Lung (tissue), 12 donors: ENCODE measurements around the gene ZNF132. TPM values are rescaled to one million over a fixed set of nuclear protein-coding genes. Genes with fewer than 3 reads are reported as not detected.

Experiments used
- ATAC-seq: fragments of 200-7000 bp; cut with Tn5 transposase; one replicate; pipeline ENCODE4 v1.9.1; 2020; ENCODE audit warnings: moderate number of reproducible peaks; ENCODE audit not compliant: insufficient read depth, low FRiP score
- DNase-seq, 3 donors: peaks; one replicate each; pipeline ENCODE4 v3.0.0-alpha.2; 2013 to 2017
- H3K27ac ChIP-seq, 2 donors: one replicate each; pipeline ENCODE4 v1.5.1; 2013; ENCODE audit warnings: mild to moderate bottlenecking in 2 of 2, moderate library complexity in 2 of 2, control low read depth in 1 of 2, inconsistent platforms in 1 of 2, low read depth in 1 of 2, low read length in 1 of 2
- H3K27me3 ChIP-seq, 3 donors: one replicate each; pipeline ENCODE4 v1.5.1; 2013; ENCODE audit warnings: low read length in 2 of 3; ENCODE audit not compliant: control insufficient read depth in 3 of 3, insufficient read depth in 3 of 3
- H3K36me3 ChIP-seq, 4 donors: one replicate each; pipeline ENCODE4 v1.5.1; 2013; ENCODE audit warnings: low read length in 4 of 4, mild to moderate bottlenecking in 1 of 4, moderate library complexity in 1 of 4; ENCODE audit not compliant: control insufficient read depth in 4 of 4, insufficient read depth in 4 of 4
- H3K4me1 ChIP-seq, 5 donors: one replicate each; pipeline ENCODE4 v1.5.1; 2013; ENCODE audit warnings: low read length in 5 of 5, mild to moderate bottlenecking in 2 of 5, moderate library complexity in 1 of 5; ENCODE audit not compliant: control insufficient read depth in 5 of 5, insufficient read depth in 5 of 5
- H3K4me3 ChIP-seq: one replicate; pipeline ENCODE4 v1.5.1; 2013; ENCODE audit warnings: mild to moderate bottlenecking, control low read depth, moderate library complexity
- H3K9ac ChIP-seq, 2 donors: one replicate each; pipeline ENCODE4 v1.5.1; 2013; ENCODE audit warnings: low read length in 2 of 2, control low read depth in 1 of 2; ENCODE audit not compliant: insufficient read depth in 1 of 2
- H3K9me3 ChIP-seq, 4 donors: one replicate each; pipeline ENCODE4 v1.5.1; 2013; ENCODE audit warnings: low read length in 3 of 4, mild to moderate bottlenecking in 1 of 4, moderate library complexity in 1 of 4; ENCODE audit not compliant: control insufficient read depth in 4 of 4, insufficient read depth in 3 of 4
- WGBS, 2 donors: extraction: QIAGEN DNeasy Blood & Tissue Kit; methylation state at CpG; one replicate each; pipeline ENCODE4 v1.1.7; 2013; 5-methylcytosine and 5-hydroxymethylcytosine counted together
- polyA plus RNA-seq, 2 donors: library from polyadenylated mRNA; stranded (reverse); fragments of 200-250 nt; gene quantifications; one replicate each; pipeline ENCODE4 v1.2.1, GENCODE V29; 2013
- total RNA-seq, 2 donors: library from RNA; depleted of rRNA in 1 of 2; stranded (reverse); fragments of >200 nt in 1 of 2; gene quantifications; one replicate each; pipeline ENCODE4 v1.2.1, GENCODE V29; 2014 to 2021
- TF ChIP-seq, protein P1 (sequence below): IDR thresholded peaks from 2 replicates; pipeline ENCODE4 v1.5.1; 2012; ENCODE audit warnings: mild to moderate bottlenecking; ENCODE audit errors: control extremely low read depth, extremely low read depth
- donor health status: control.
- donor health status: control.
- donor health status: Bipolar disorder and iron deficiency.
- donor health status: healthy.
- donor health status: DM: yes; HTN: yes; CAD: no.

The ZNF132 gene
- total and polyA plus RNA-seq, 4 donors: 1.0 to 7.4 (median 2.9) TPM

- no peak overlapping the region for H3K4me3 ChIP-seq
Observed at GRCh38 chr19:58477130-58477529, 37.2 kb upstream of the ZNF132 start.

GRCh38 chr19:58476498-58477015 is 36.6 kb upstream of the ZNF132 start:
- peaks cover 2 to 35% (median 13%) of the 10 kb centered on the region in 4 donors for H3K36me3 ChIP-seq
- DNase-seq: peak in 2 of 3 donors; percentile 21 to 44

More at GRCh38 chr19:58477130-58477529, 37.2 kb upstream of the ZNF132 start:
- Histone ChIP-seq H3K27ac (peak overlapping the region in 1 of 2 donors; percentile 86), H3K36me3 (peaks cover 0 to 32% (median 13%) of the 10 kb centered on the region in 4 donors), H3K9ac (peak overlapping the region; percentile 78 to 84), H3K9me3 (no peaks in the 10 kb centered on the region), H3K4me1 (peaks cover 0 to 15% (median 5%) of the 10 kb centered on the region in 5 donors), H3K27me3 (no peaks in the 10 kb centered on the region)
- TF ChIP-seq, protein P1, sequence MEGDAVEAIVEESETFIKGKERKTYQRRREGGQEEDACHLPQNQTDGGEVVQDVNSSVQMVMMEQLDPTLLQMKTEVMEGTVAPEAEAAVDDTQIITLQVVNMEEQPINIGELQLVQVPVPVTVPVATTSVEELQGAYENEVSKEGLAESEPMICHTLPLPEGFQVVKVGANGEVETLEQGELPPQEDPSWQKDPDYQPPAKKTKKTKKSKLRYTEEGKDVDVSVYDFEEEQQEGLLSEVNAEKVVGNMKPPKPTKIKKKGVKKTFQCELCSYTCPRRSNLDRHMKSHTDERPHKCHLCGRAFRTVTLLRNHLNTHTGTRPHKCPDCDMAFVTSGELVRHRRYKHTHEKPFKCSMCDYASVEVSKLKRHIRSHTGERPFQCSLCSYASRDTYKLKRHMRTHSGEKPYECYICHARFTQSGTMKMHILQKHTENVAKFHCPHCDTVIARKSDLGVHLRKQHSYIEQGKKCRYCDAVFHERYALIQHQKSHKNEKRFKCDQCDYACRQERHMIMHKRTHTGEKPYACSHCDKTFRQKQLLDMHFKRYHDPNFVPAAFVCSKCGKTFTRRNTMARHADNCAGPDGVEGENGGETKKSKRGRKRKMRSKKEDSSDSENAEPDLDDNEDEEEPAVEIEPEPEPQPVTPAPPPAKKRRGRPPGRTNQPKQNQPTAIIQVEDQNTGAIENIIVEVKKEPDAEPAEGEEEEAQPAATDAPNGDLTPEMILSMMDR: no peak
- DNase-seq (no peak), ATAC-seq (no peak)
- WGBS, 2 donors: 90 to 94% methylated on average over 15 of the region's 15 CpGs

DNA sequence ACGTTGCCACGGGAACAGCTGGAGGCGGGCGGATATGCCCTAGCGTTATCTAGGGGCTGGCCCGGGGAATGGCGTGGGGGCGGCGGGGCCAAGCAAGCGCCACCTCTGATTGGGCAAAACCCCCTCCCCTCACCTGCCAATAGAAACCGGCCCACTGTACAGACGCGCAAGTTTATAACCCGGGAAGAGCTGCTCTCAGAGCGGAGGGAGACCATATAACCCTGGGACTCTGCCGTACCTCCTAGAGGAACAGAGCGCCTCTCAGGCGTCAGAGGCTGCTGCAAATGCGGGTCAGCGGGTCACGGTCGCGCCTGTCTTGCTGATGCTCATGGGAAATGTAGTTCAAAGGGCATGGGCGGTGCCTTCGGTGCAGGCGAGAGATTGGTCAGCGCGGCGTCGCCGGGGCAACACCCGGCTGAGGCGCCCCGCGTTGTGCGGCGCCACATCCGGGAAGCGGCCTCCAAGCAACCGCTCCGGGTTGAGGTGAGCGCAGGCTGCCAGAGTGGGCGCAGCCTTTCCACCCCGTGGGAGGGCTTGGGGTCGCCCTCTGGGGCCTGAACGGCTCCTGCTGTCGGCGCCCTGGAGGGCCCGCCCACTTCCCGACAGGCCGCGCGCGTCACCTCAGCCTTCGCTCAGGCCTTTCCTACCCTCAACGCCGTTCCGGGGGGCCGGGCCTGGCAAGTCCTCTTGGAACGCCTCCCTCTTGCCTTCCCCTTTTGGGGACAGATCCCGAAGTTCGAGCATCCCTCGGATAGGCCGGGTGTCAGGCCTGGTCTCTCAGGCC is 36.0 kb upstream of the ZNF132 start, which contains the start of gene ZNF446:
Gene ZNF446 (plus strand): TSS at position 639 of the 784 bp plus-strand sequence. CDS start 867 bp downstream, outside the sequence.
- H3K4me3 ChIP-seq: peak within 1 kb of the TSS; percentile 51
- H3K27me3 ChIP-seq: no peaks in the 10 kb centered on the region
- peaks cover 2 to 35% (median 12%) of the 10 kb centered on the region in 4 donors for H3K36me3 ChIP-seq
- peak within 1 kb of the TSS; percentile 78 to 84 for H3K9ac ChIP-seq
- peaks cover 0 to 15% (median 5%) of the 10 kb centered on the region in 5 donors for H3K4me1 ChIP-seq
- DNase-seq: peak; percentile 98 to 99 (median 98)
- TF ChIP-seq, protein P1: no peak
- H3K27ac ChIP-seq: peak within 1 kb of the TSS; percentile 86
- ATAC-seq: peak; percentile 94
- 0 to 1% methylated on average over 64 of the region's 64 CpGs for WGBS, 2 donors
- no peaks in the 10 kb centered on the region for H3K9me3 ChIP-seq

More at GRCh38 chr19:58476498-58477015, 36.6 kb upstream of the ZNF132 start:
- H3K27me3 ChIP-seq: no peaks in the 10 kb centered on the region
- TF ChIP-seq, protein P1: no peak
- no peak for ATAC-seq
- peaks cover 0 to 15% (median 5%) of the 10 kb centered on the region in 5 donors for H3K4me1 ChIP-seq
- H3K9me3 ChIP-seq: no peaks in the 10 kb centered on the region
- peak overlapping the region; percentile 51 for H3K4me3 ChIP-seq
- H3K9ac ChIP-seq: peak overlapping the region; percentile 78 to 84
- WGBS, 2 donors: 3% methylated on average over 27 of the region's 27 CpGs
- peak overlapping the region; percentile 86 for H3K27ac ChIP-seq
